ENCODE data around the gene LRRC28. TPM values are rescaled to one million over a fixed set of nuclear protein-coding genes. Genes with fewer than 3 reads are reported as not detected.

LRRC28 gene
- total RNA-seq, 1 experiment from 2014 or later, result 28.4 TPM

- no peak for DNase-seq (ENCODE audit: low spot score)
- no peaks in the 10 kb centered on the region for H3K9me3 ChIP-seq (ENCODE audit: low read depth, low read length, poor library complexity, severe bottlenecking)
- no TSS peak for BruUV-seq (replicated peaks)
- H3K4me3 ChIP-seq (ENCODE audit: low read depth, low read length, poor library complexity, severe bottlenecking), result no peak overlapping the region
- no peak overlapping the region for H3K27ac ChIP-seq (ENCODE audit: low read depth, low read length, poor library complexity, severe bottlenecking)
- ChIA-PET POLR2A (ENCODE audit: low non-redundant PET) (no interaction called here), CTCF (no interaction called here)
- intact Hi-C loops (cut with micrococcal nuclease; ENCODE audit: unreplicated experiment), result no loop called here
- no peaks in the 10 kb centered on the region for H3K27me3 ChIP-seq (replicated peaks; ENCODE audit: insufficient read depth, low read depth, low read length, poor library complexity)
- TF ChIP-seq EZH2 (IDR thresholded peaks at IDR 0.05; ENCODE audit: borderline replicate concordance, low read depth, low read length, poor library complexity, severe bottlenecking) (no peak), CTCF (conservative IDR thresholded peaks at IDR 0.05; ENCODE audit: low read depth, low read length) (no peak)
- H3K36me3 ChIP-seq (ENCODE audit: insufficient read depth, low read length, poor library complexity, severe bottlenecking), result peaks cover 4% of the 10 kb centered on the region
- no peaks in the 10 kb centered on the region for H3K4me1 ChIP-seq (ENCODE audit: insufficient read depth, low read length, poor library complexity, severe bottlenecking)
Observed at GRCh38 chr15:99241752-99242151, 9.5 kb upstream of the LRRC28 start.

- BruUV-seq (replicated peaks), result no TSS peak
- no peaks in the 10 kb centered on the region for H3K9me3 ChIP-seq (ENCODE audit: low read depth, low read length, poor library complexity, severe bottlenecking)
- intact Hi-C loops (cut with micrococcal nuclease; ENCODE audit: unreplicated experiment), result no loop called here
- H3K4me3 ChIP-seq (ENCODE audit: low read depth, low read length, poor library complexity, severe bottlenecking), result no peak overlapping the region
- H3K36me3 ChIP-seq (ENCODE audit: insufficient read depth, low read length, poor library complexity, severe bottlenecking), result peaks cover 4% of the 10 kb centered on the region
- CTCF ChIA-PET, result no interaction called here
- no peak overlapping the region for H3K27ac ChIP-seq (ENCODE audit: low read depth, low read length, poor library complexity, severe bottlenecking)
- TF ChIP-seq CTCF (conservative IDR thresholded peaks at IDR 0.05; ENCODE audit: low read depth, low read length) (no peak), EZH2 (IDR thresholded peaks at IDR 0.05; ENCODE audit: borderline replicate concordance, low read depth, low read length, poor library complexity, severe bottlenecking) (no peak)
- POLR2A ChIA-PET (ENCODE audit: low non-redundant PET), result no interaction called here
- peaks cover 15% of the 10 kb centered on the region for H3K4me1 ChIP-seq (ENCODE audit: insufficient read depth, low read length, poor library complexity, severe bottlenecking)
- no peak for DNase-seq (ENCODE audit: low spot score)
- no peaks in the 10 kb centered on the region for H3K27me3 ChIP-seq (replicated peaks; ENCODE audit: insufficient read depth, low read depth, low read length, poor library complexity)
Observed at GRCh38 chr15:99244306-99244705, 7.0 kb upstream of the LRRC28 start.

- POLR2A ChIA-PET (ENCODE audit: low non-redundant PET), result no interaction called here
- peaks cover 22% of the 10 kb centered on the region for H3K4me1 ChIP-seq (ENCODE audit: insufficient read depth, low read length, poor library complexity, severe bottlenecking)
- H3K9me3 ChIP-seq (ENCODE audit: low read depth, low read length, poor library complexity, severe bottlenecking), result no peaks in the 10 kb centered on the region
- H3K27me3 ChIP-seq (replicated peaks; ENCODE audit: insufficient read depth, low read depth, low read length, poor library complexity), result no peaks in the 10 kb centered on the region
- CTCF ChIA-PET, result no interaction called here
- TF ChIP-seq CTCF (conservative IDR thresholded peaks at IDR 0.05; ENCODE audit: low read depth, low read length) (no peak), EZH2 (IDR thresholded peaks at IDR 0.05; ENCODE audit: borderline replicate concordance, low read depth, low read length, poor library complexity, severe bottlenecking) (no peak)
- H3K4me3 ChIP-seq (ENCODE audit: low read depth, low read length, poor library complexity, severe bottlenecking), result no peak overlapping the region
- BruUV-seq (replicated peaks), result no TSS peak
- peaks cover 4% of the 10 kb centered on the region for H3K36me3 ChIP-seq (ENCODE audit: insufficient read depth, low read length, poor library complexity, severe bottlenecking)
- no peak for DNase-seq (ENCODE audit: low spot score)
- H3K27ac ChIP-seq (ENCODE audit: low read depth, low read length, poor library complexity, severe bottlenecking), result no peak overlapping the region
- intact Hi-C loops (cut with micrococcal nuclease; ENCODE audit: unreplicated experiment), result no loop called here
Observed at GRCh38 chr15:99247062-99247461, 4.2 kb upstream of the LRRC28 start.
